ENCODE results near the gene TGFA.

GRCh38 chr2:70403267-70404053 is 150.2 kb downstream of the TGFA start:
- TF ChIP-seq SP1 (IDR thresholded peaks at IDR 0.05) (no peak), FOXM1 (IDR thresholded peaks at IDR 0.05; ENCODE audit: borderline replicate concordance) (no peak), SUZ12 (IDR thresholded peaks at IDR 0.05) (no peak), TARDBP (IDR thresholded peaks at IDR 0.05) (no peak), ARNT (IDR thresholded peaks at IDR 0.05) (no peak), CTBP1 (IDR thresholded peaks at IDR 0.05; ENCODE audit: borderline replicate concordance) (no peak), ELF4 (IDR thresholded peaks at IDR 0.05) (no peak)

All from HEK293T (cell line).